NCI-H1048 (cell line): ENCODE measurements around the gene MMD.
"Not testable (repeated sequence)": the region's sequence is repeated elsewhere in the genome, so short reads cannot be mapped to it uniquely, and the experiment has no call there.

Experiments
- DNase-seq: peaks from one replicate; lab custom pipeline; 2025; lab: John Stamatoyannopoulos, UW

Gene MMD

DNA sequence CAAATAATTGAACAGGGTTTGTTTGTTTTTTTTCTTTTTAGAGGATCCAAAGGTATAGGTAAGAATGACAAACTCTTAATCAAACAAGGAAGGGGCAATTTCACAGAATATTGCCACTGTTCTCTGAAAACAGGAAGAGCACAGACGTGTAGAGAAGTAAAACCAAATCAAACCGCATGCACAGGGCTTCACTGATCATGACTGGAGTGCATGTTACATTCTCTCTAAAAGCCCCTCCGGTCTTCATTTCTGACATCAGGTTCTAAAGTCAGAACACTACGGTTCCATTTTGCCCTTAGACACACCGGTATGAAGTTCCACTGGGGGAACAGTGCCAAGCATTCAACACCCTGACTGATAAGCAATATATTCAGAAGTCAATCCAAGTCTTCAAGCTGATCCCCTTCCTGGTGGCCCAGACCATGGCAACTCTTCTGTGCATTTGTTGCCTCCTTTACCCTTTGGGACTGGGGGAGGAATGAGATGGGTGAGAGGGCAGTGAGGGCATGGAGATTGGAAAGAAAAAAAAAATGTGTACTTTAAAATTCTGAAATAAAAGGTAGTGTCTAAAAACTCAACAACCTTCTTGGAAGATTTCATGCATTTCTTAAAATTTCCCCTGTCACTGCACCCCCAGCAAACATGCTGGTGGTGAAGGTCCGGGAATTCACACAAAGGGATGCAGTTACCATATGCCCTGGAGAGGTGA lies 1.4 kb downstream of the MMD start:
- DNase-seq: no peak

DNA sequence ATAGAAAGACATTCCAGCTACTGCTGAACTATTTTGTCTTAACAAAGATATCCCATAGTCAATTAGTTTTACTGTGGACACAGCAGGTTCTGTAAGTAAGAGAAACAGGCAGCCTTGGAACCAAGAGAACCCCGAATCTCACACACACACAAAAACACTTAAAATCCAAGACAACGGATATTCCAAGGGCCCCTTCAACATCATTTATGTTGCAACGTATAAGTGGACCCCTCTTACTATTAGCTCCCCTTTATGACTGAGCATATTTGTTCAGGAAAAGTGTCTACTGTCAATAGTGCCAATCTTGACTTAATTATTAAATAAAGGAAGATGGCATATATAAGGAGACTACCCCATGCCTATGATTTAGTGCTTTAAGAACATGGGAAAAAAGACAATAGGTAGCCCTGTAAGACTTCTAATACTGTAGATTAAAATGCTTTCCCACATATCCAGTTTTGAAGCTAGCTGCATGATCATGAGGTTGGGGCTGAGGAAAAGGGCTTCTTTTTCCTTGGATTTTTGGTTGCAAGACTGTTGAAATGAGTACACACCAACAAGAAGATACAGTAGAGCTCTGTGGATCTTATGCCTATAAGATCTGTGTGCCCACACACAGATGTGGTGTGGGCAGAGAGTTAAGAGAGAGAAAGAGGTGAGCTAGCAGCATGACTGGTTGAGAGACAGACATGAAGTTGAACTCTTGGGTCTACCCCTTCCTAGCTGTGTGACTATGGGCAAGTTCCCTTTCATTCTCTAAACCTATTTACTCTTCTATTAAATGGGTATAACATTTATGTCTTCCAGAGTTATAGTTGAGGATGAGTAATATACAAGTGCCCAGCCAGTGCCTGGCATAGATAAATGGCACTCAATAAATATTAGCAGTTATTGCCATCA lies 3.0 kb downstream of the MMD start:
- DNase-seq: no peak

- no peak for DNase-seq
These were observed 4.0 kb downstream of the MMD start for GRCh38 chr17:55417411-55418268.

DNA sequence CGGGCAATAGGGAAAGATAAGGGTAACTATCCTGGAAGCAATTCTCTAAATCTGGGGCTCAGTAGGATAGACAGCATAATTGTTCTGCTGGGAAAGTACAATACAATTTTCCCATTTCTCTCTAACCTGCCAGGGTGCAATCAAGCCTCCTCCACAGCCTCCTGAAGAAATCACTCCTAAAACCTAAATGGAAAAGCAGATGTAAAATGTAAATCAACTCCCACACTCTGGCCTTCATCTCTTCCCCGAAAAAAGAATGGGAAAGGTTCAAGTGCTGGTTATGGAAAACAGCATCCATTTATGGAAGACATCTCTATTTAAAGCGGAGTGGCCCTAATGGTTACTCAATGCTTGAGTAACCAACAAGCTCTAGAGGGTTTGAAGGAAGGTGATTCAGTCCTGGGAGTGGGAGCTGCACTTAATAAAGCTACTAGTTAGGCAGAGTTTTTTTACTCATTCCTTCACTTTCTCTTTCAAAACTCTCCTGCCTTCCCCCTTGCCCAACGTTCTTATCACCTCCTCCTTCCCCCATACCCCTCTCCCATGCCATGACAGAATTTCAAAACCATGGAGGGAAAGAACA lies 5.1 kb downstream of the MMD start:
- no peak for DNase-seq

DNA sequence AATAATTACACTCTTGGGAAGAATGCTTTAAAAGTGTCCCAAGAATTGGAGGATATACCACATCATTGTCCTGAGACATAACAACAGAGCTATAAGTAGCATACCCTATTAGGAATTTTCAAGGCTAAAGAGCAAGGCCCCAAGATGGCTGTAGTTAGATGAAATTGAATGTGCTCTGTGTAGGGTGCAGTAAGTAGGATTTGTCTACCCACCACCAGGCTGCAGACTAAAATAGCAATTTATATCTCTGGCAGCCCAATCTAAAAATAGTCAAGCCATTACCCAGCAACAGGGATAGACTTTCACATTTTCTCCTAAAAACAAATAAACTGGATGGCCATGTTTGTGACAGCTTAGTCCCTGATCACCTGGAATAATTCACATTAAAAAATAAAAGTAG lies 5.6 kb downstream of the MMD start:
- no peak for DNase-seq

DNA sequence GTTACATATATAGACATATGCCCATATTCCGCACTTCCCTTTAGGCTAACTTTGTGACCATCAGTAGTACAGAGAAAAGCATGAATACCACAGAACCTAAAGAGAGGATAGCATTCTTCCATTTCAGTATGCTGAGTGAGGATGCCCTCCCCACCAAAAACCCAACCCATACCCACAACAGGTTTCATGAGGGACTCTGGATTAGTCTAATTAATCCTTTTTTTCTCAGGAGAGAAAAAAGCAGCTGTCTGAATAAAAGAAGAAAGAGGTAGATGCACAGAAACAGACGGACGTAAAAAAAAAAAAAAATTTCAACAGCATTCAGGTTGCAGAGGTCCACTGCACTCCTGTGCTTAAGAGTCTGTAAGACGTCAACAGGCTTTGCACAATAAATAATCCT lies 6.7 kb downstream of the MMD start:
- no peak for DNase-seq

DNA sequence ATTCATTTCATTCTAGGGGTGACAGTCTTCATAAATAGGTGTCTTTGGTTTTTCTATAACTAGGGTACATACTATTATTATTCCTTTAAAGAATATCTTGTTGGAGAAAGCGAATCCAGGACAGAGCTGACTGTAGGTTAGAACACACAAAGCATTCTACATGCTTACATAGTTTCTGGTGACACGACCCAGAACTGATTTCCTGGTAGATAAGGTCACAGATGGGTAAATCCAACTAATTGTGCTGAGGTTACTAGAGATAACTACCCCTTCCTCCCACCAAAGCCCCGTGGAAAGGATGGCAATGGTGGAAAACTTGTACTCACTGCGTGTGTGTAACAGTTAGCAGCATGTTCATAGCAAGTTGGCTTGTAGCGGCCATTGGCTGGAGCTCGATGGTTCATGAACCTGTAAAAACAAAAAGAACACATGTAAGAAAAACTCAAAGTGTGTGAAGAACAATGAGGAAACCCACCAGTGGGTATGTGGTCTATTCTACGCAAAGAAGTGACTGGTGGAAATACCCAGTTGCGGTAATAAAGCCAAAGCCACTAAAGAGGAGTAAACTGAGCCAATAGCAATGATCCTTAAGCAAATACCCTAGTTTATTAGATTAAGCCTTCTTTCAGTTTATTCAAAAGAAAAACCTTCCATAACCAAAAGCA lies 7.7 kb downstream of the MMD start:
- no peak for DNase-seq

- DNase-seq: no peak
These were observed 10.2 kb downstream of the MMD start for GRCh38 chr17:55411463-55411855.

DNA sequence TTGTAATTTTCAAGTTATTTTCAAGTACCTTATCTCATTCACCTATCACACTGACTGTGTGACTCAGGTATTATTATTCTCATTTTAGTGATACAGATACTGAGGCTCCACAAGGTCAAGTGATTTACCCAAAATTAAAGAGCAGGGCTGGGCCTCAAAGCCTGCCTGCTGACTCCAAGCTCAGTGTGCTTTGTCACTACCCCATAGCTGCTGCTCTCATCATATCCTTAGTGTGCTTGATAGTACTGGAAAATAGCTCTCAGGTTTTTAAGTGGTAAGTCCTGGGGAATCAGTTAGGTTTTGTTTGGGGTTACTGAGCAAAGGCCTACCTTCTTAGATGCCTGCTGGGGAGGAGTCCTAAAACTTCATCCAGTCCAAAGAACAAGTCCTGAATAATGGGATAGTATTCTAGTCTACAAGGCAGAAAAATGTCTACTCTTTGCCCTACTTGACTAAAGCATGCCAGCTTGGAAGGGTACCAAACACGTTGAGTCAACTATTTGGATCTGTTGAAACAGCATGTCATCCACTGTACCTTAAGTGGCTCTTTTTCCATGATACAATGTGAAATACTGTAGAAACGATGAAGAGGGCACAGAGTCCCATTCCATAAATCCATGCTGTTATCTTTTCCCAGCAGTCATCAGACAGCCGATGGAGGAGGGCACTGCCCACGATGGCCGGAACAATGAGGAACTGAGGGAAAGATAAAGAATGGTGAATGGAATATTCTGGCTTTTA lies 10.7 kb downstream of the MMD start:
- DNase-seq: no peak

- DNase-seq: no peak
These were observed 12.4 kb downstream of the MMD start for GRCh38 chr17:55409030-55409800.

DNA sequence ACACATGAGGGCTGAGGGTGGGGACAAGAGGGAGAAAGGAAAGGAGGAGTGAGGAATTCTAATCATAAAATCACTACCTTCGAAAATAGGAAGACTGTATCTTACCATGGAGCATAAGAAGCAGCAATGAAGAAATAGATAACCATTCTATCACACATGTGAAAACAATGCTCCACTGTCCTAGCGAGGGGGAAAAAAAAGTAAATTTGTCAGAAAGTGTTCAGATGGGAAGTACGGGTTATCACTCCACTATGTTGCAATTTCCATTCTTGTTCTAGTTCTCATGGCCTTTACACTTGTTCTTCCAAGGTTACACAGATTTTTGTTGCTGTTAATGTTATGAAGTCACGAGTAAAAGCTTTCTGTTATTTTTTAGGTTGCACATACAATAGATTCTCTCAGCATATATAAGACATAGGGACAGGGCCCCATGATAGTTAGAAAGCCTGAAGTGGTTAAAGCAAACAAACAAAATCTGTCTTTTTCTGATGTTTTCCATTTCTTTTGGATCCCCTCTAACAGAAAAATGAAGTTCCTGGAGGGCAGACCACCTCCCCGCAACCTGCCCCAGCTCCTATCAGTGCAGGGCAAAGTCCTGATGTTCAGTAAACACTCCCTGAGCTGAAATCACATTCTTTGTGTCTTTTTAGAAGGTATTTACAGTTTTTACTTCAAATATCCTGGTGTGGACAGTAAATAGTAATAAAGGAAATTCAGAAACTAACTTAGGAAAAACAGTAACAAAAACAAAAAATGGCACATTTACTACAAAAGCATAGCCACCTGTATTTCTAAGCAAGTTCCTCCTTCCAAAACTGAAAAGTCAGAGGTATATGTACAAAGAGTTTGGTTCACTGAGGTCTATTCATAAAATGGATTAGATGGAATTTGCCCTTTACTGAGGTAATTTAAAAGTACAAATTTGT lies 13.7 kb downstream of the MMD start:
- DNase-seq: no peak

DNA sequence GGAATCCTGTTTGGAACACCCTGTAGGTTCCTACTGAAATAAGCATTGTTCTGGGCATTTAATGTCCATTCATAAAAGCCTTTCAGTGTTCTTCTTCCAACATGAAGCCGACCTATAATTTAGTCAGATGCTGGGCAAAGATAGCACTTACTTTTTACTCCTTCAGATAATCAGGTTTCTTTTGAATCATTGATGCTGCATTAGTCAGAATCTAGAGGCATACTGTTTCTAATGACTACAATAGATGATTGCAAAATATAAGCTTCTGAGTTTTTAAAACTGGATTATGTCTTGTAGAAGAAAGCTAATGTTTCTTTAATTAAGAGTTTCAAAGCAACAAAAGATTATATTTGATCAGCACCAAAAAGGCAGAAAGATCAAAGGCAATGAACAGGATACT lies 16.0 kb downstream of the MMD start:
- DNase-seq: no peak

DNA sequence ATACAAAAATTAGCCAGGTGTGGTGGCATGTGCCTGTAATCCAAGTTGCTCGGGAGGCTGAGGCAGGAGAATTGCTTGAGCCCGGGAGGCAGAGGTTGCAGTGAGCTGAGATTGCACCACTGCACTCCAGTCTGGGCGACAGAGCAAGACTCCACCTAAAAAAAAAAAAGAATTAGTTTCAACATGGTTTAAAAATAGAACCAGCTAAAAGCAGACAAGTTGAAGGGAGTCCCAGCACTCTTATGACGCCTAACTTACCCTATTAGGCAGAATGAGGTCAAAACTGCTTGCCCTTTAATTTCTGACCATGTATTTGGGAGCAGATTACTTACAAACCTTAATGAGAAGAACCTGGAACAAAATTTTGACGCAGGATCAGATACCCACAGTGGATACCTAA lies 17.4 kb downstream of the MMD start:
- not testable (repeated sequence) for DNase-seq

GRCh38 chr17:55402374-55402773 lies 19.3 kb downstream of the MMD start:
- DNase-seq: no peak

GRCh38 chr17:55398689-55399088 lies 22.9 kb downstream of the MMD start:
- DNase-seq: no peak

- no peak for DNase-seq
These were observed 25.7 kb downstream of the MMD start for GRCh38 chr17:55395803-55396505.

DNA sequence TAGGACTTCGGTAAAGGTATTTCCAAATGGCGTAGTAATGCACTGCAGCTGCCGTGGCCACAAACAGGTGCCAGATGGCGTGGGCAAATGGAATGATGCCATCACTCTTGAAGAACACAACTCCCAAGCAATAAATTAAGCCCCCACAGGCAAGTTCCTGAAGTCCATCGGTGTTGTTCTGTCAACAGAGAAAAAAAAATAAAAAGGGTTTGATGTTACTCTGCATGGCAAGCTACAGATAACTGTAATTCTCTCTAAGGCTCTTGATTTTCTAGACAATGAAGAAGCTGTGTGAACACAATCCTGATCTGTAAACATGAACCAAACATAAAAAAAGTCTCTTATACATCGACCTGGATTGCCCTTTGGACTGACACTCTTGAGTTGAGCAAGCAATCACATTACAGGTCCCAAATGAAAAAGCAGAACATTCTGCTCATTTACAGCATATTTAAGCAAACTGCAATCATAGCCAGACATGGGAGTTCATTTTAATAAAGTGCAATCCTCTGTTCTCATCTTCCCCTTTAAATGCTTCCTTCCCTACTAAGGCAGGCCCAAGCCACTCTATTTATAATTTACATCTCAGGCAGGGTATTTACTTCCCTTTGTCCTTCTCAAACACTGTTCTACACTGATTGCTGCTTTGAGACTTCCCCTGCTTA lies 27.1 kb downstream of the MMD start:
- no peak for DNase-seq
